ENCODE measurements around the gene CCDC178. TPM values are rescaled to one million over a fixed set of nuclear protein-coding genes. Genes with fewer than 3 reads are reported as not detected.

The CCDC178 gene
- total RNA-seq (2021; ENCODE audit: unreplicated experiment) (not detected), Bru-seq, nascent RNA (percentile 0 among the genes with signal in this experiment), BruChase-seq, experiment 1, labeled RNA remaining after a 6-hour chase (percentile 1 among the genes with signal in this experiment), BruChase-seq, experiment 2, labeled RNA remaining after a 2-hour chase (percentile 1 among the genes with signal in this experiment)
- not detected in 2 replicates for polyA plus RNA-seq (2012)
- long read RNA-seq = 0 reads

DNA sequence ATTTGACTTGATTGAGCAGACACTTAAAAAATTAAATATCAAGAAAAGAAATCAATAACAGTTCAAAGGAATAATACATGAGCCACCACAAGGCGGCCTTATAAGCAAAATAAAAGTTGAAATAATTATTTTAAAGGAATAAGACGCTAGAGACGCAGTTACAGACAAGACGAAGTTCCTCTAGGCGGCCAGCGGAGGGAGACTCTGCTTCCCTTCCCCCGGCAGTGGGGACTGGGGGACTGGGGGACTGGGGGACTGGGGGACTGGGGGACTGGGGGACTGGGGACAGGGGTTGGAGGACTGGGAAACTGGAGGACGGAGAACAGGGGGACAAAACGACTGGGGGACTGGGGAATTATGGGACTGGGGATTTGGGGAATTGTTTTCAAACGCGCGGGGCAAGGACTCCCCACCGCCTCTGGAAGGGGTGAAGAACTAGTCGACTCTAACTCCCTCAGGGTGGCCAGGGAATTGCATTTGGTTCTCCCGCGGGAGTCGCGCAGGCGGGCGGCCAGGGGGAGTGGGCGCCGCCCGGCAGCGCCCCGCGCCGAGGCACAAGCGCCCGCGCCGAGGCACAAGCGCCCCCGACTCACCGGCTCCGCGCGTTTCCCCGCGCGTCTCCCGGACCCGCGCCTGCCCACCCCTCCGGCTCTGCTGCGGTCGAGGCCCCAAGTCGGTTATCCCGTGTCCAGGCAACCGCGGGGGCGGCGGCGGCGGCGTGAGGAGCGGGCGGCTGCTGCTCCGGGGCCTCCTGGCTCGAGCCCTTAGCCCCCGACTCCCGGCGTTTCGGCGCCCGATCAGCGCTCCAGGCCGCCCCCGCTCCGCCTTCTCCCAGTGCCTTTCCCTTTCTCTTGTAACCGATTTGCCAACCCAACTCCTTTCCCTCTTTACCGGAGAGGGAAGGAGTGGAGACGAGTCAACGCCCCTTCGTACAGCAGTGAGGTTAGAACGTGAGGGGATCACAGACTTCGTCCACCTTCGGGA lies at the start of gene CCDC178:
TSS of gene CCDC178 (minus strand) at position 662 of the 984 bp plus-strand sequence. CDS start 28,633 bp downstream, outside the sequence.
- H3K36me3 ChIP-seq (ENCODE audit: control insufficient read depth in 1 of 2, insufficient read depth in 2 of 2, low read length in 2 of 2) = no peaks in the 10 kb centered on the region
- ATAC-seq (no peak), DNase-seq (ENCODE audit: low read depth, low spot score) (no peak)
- no TSS peak for BruUV-seq (replicated peaks)
- ChIA-PET RAD21 (ENCODE audit: low non-redundant PET in 1 of 2, low total read pairs in 2 of 2, uncharacterized antibody in 2 of 2, unreplicated experiment in 2 of 2) (no interaction called here), POLR2A (no interaction called here), CTCF (no interaction called here)
- no peaks in the 10 kb centered on the region for H3K4me1 ChIP-seq (ENCODE audit: control insufficient read depth in 1 of 2, insufficient read depth in 2 of 2, low read length in 2 of 2)
- H3K27me3 ChIP-seq (ENCODE audit: insufficient read depth, low read length) = no peaks in the 10 kb centered on the region
- no peak within 1 kb of the TSS for H3K27ac ChIP-seq (ENCODE audit: low read depth, low read length)
- H3K79me2 ChIP-seq (ENCODE audit: insufficient read depth, low read length) = no peaks in the 10 kb centered on the region
- TF ChIP-seq EGR1 (IDR thresholded peaks at IDR 0.05; ENCODE audit: low read depth) (no peak), SIN3A (IDR thresholded peaks at IDR 0.05; ENCODE audit: low read depth) (no peak), ZFX (IDR thresholded peaks at IDR 0.05) (no peak), POLR2A (IDR thresholded peaks at IDR 0.05; ENCODE audit: borderline replicate concordance, extremely low read depth, insufficient read depth, insufficient read length) (no peak), SP1 (IDR thresholded peaks at IDR 0.05; ENCODE audit: low read depth) (no peak), YY1 (IDR thresholded peaks at IDR 0.05; ENCODE audit: extremely low read depth, insufficient replicate concordance, low read depth, low read length) (no peak), EZH2 (IDR thresholded peaks at IDR 0.05) (no peak), RAD21 (IDR thresholded peaks at IDR 0.05; ENCODE audit: low read depth) (no peak), CEBPB (IDR thresholded peaks at IDR 0.05; ENCODE audit: low read depth) (no peak)
- no peaks in the 10 kb centered on the region for H3K9me2 ChIP-seq (ENCODE audit: insufficient read depth)
- no peak within 1 kb of the TSS for H3K9ac ChIP-seq (ENCODE audit: low read length)
- no peak within 1 kb of the TSS for H2AFZ ChIP-seq (ENCODE audit: low read depth, low read length, poor library complexity, severe bottlenecking)
- H3K4me2 ChIP-seq (ENCODE audit: low read length) = no peak within 1 kb of the TSS
- H4K20me1 ChIP-seq (ENCODE audit: insufficient read depth) = no peaks in the 10 kb centered on the region
- H3K9me3 ChIP-seq (ENCODE audit: control insufficient read depth in 1 of 2, insufficient read depth in 1 of 2, low read depth in 1 of 2, low read length in 2 of 2) = peaks cover 5 to 19% of the 10 kb centered on the region in 2 experiments; a peak in 2 of 4 replicates
- intact Hi-C loops (cut with micrococcal nuclease) = no loop called here
- H3K4me3 ChIP-seq (replicated peaks in 1 of 2; ENCODE audit: low read depth in 1 of 2, low read length in 2 of 2) = no peak within 1 kb of the TSS

- no peak for ATAC-seq
- H4K20me1 ChIP-seq (ENCODE audit: insufficient read depth) = no peaks in the 10 kb centered on the region
- no peak overlapping the region for H3K27ac ChIP-seq (ENCODE audit: low read depth, low read length)
- no peaks in the 10 kb centered on the region for H3K4me1 ChIP-seq (ENCODE audit: control insufficient read depth in 1 of 2, insufficient read depth in 2 of 2, low read length in 2 of 2)
- no TSS peak for BruUV-seq (replicated peaks)
- no peaks in the 10 kb centered on the region for H3K79me2 ChIP-seq (ENCODE audit: insufficient read depth, low read length)
- H3K9ac ChIP-seq (ENCODE audit: low read length) = no peak overlapping the region
- H3K4me2 ChIP-seq (ENCODE audit: low read length) = no peak overlapping the region
- no peaks in the 10 kb centered on the region for H3K27me3 ChIP-seq (ENCODE audit: insufficient read depth, low read length)
- RAD21 ChIA-PET (ENCODE audit: low non-redundant PET in 1 of 2, low total read pairs in 2 of 2, uncharacterized antibody in 2 of 2, unreplicated experiment in 2 of 2) = no interaction called here
- CTCF ChIA-PET = no interaction called here
- no peak for TF ChIP-seq EZH2 (IDR thresholded peaks at IDR 0.05)
- no peak overlapping the region for H2AFZ ChIP-seq (ENCODE audit: low read depth, low read length, poor library complexity, severe bottlenecking)
- intact Hi-C loops (cut with micrococcal nuclease) = loop anchor here (5.0 kb wide), 1 partner anchor 213 kb away; no protein-coding TSS in a partner anchor
- DNase-seq (ENCODE audit: low read depth, low spot score) = no peak
- no peaks in the 10 kb centered on the region for H3K9me2 ChIP-seq (ENCODE audit: insufficient read depth)
- no peaks in the 10 kb centered on the region for H3K36me3 ChIP-seq (ENCODE audit: control insufficient read depth in 1 of 2, insufficient read depth in 2 of 2, low read length in 2 of 2)
- peaks cover 11 to 22% of the 10 kb centered on the region in 2 experiments; a peak in 2 of 4 replicates for H3K9me3 ChIP-seq (ENCODE audit: control insufficient read depth in 1 of 2, insufficient read depth in 1 of 2, low read depth in 1 of 2, low read length in 2 of 2)
- POLR2A ChIA-PET = no interaction called here
- no peak overlapping the region for H3K4me3 ChIP-seq (replicated peaks in 1 of 2; ENCODE audit: low read depth in 1 of 2, low read length in 2 of 2)
Observed at GRCh38 chr18:33483908-33484307, 43.4 kb upstream of the CCDC178 start.

Measured in HCT116 (cell line).